K562 (cell line): ENCODE results near the gene FETUB. TPM values are rescaled to one million over a fixed set of nuclear protein-coding genes. Genes with fewer than 3 reads are reported as not detected.

Experiments
- ATAC-seq: fragments of 200-7000 bp; cut with Tn5 transposase; 3 replicates; pipeline ENCODE4 v1.9.1; 2020; ENCODE audit warnings: moderate library complexity
- Bru-seq: library from RNA; stranded (reverse); fragments of 400-500 nt; gene quantifications from one replicate; lab custom pipeline; 2021; lab: Mats Ljungman, UMichigan
- BruChase-seq, 2 experiments: library from RNA; stranded (reverse); fragments of 400-500 nt; gene quantifications; one replicate each; lab custom pipeline; 2021; lab: Mats Ljungman, UMichigan
- BruUV-seq: library from RNA; stranded (reverse); fragments of 400-500 nt; replicated peaks from 2 replicates; lab custom pipeline; 2021; lab: Mats Ljungman, UMichigan
- CTCF ChIA-PET: fragments of 300-600 bp; formaldehyde crosslinking; extraction: SDS; loops from one replicate; lab custom pipeline; 2021; ENCODE audit warnings: low intra/inter-chr PET ratio; lab: Yijun Ruan, JAX
- POLR2A ChIA-PET: fragments of 300-600, 350-650 bp; sonication (Branson Sonifier 250); formaldehyde crosslinking; extraction: SDS; loops from one replicate; lab custom pipeline; 2021; ENCODE audit warnings: antibody characterized with exemption, inconsistent platforms; lab: Yijun Ruan, JAX
- DNase-seq, 4 experiments: peaks; one replicate each; pipeline versions ENCODE4 v3.0.0 to v3.0.0-alpha.2; 2011 to 2018; ENCODE audit warnings: low spot score in 3 of 4, mixed read lengths in 3 of 4; ENCODE audit errors: extremely low read depth in 1 of 4
- FAIRE-seq: peaks from 2 replicates; lab custom pipeline; 2011; peaks lifted over from hg19 to GRCh38; lab: Jason Lieb, UNC
- H2AFZ ChIP-seq: 2 replicates; pipeline ENCODE4 v1.6.0; 2011; ENCODE audit warnings: low read depth, low read length, control low read depth, inconsistent platforms
- H3K27ac ChIP-seq: fragments of 200-600 bp; 3 replicates; pipeline ENCODE4 v1.8.0; 2011; ENCODE audit warnings: low read depth, mild to moderate bottlenecking, control low read depth, inconsistent platforms, low read length, moderate library complexity, mixed read lengths; ENCODE audit errors: extremely low read depth
- H3K27me3 ChIP-seq, 2 experiments: fragments of 300-600 bp in 1 of 2; 2 replicates in 1 of 2; 3 replicates in 1 of 2; pipeline versions ENCODE4 v1.6.0 to v1.8.0; 2011; ENCODE audit warnings: inconsistent platforms in 2 of 2, low read length in 2 of 2, mild to moderate bottlenecking in 1 of 2, mixed read lengths in 1 of 2, moderate library complexity in 1 of 2; ENCODE audit not compliant: control insufficient read depth in 2 of 2, insufficient read depth in 2 of 2
- H3K36me3 ChIP-seq: fragments of 300-600 bp; 3 replicates; pipeline ENCODE4 v1.8.0; 2011; ENCODE audit warnings: mild to moderate bottlenecking, low read length, inconsistent platforms; ENCODE audit not compliant: control insufficient read depth, insufficient read depth
- H3K4me1 ChIP-seq, 2 experiments: fragments of 200-600 bp in 1 of 2; replicated peaks in 1 of 2; 2 replicates in 1 of 2; 3 replicates in 1 of 2; pipeline versions ENCODE4 v1.5.1 to v1.8.0; 2011; ENCODE audit warnings: inconsistent platforms in 2 of 2, low read length in 2 of 2, mild to moderate bottlenecking in 1 of 2, mixed read lengths in 1 of 2, moderate library complexity in 1 of 2; ENCODE audit not compliant: control insufficient read depth in 2 of 2, insufficient read depth in 2 of 2
- H3K4me2 ChIP-seq: 2 replicates; pipeline ENCODE4 v1.6.1; 2011; ENCODE audit warnings: low read length, control low read depth, inconsistent platforms, mixed read lengths; ENCODE audit not compliant: insufficient read depth
- H3K4me3 ChIP-seq: fragments of 200-600 bp; sonication (generic), shearing (Covaris generic); 2 replicates; pipeline ENCODE4 v1.5.1; 2016; ENCODE audit warnings: control low read depth, inconsistent platforms
- H3K79me2 ChIP-seq: fragments of 200-600 bp; 3 replicates; pipeline ENCODE4 v1.8.0; 2011; ENCODE audit warnings: low read length, inconsistent platforms; ENCODE audit not compliant: control insufficient read depth, insufficient read depth
- H3K9ac ChIP-seq, 2 experiments: 2 replicates each; pipeline versions ENCODE4 v1.6.0 to v1.6.1; 2011; ENCODE audit warnings: low read depth in 2 of 2, low read length in 2 of 2, control low read depth in 1 of 2, inconsistent platforms in 1 of 2, mild to moderate bottlenecking in 1 of 2, mixed read lengths in 1 of 2; ENCODE audit not compliant: insufficient read depth in 1 of 2
- H3K9me1 ChIP-seq: one replicate; pipeline ENCODE4 v1.6.0; 2011; ENCODE audit warnings: inconsistent platforms, mild to moderate bottlenecking, low read length, moderate library complexity; ENCODE audit not compliant: control insufficient read depth, insufficient read depth
- H3K9me3 ChIP-seq: replicated peaks from 2 replicates; pipeline ENCODE4 v1.5.1; 2011; ENCODE audit warnings: low read depth, low read length, inconsistent platforms; ENCODE audit not compliant: control insufficient read depth, insufficient read depth
- H4K20me1 ChIP-seq: replicated peaks from 2 replicates; pipeline ENCODE4 v1.6.1; 2011; ENCODE audit warnings: low read length, inconsistent platforms, mixed read lengths; ENCODE audit not compliant: control insufficient read depth, insufficient read depth
- ATF7 ChIP-seq: fragments of 450-650 bp; IDR thresholded peaks from 2 replicates; pipeline ENCODE4 v1.7.1; 2014; ENCODE audit warnings: mild to moderate bottlenecking, moderate library complexity
- BDP1 ChIP-seq: IDR thresholded peaks from 3 replicates; pipeline ENCODE4 v1.6.1; 2011; ENCODE audit not compliant: insufficient read length, insufficient read depth
- DMBX1 ChIP-seq: fragments of 250-450 bp; sonication (Bioruptor Pico); IDR thresholded peaks from 2 replicates; pipeline ENCODE4 v1.8.0; 2022; ENCODE audit warnings: inconsistent platforms, mild to moderate bottlenecking, moderate library complexity, borderline replicate concordance
- ETV1 ChIP-seq: fragments of 450-650 bp; conservative IDR thresholded peaks from 2 replicates; pipeline ENCODE4 v1.6.1; 2016; ENCODE audit warnings: missing genetic modification characterization, control low read depth, low read depth, missing compliant biosample characterization
- HMG20A ChIP-seq: fragments of 450-650 bp; formaldehyde crosslinking; conservative IDR thresholded peaks from 2 replicates; pipeline ENCODE4 v1.4.0; 2020; ENCODE audit warnings: mild to moderate bottlenecking, mixed read lengths
- NFE2L1 ChIP-seq: fragments of 450-650 bp; IDR thresholded peaks from 2 replicates; pipeline ENCODE4 v1.6.1; 2016; ENCODE audit warnings: missing genetic modification characterization, low read depth, mild to moderate bottlenecking, missing compliant biosample characterization, moderate library complexity, borderline replicate concordance
- SIRT6 ChIP-seq: IDR thresholded peaks from one replicate; pipeline ENCODE4 v1.6.1; 2012; ENCODE audit warnings: low read depth, mild to moderate bottlenecking, control low read depth, inconsistent platforms, low read length, moderate library complexity
- SIX5 ChIP-seq, 2 experiments: IDR thresholded peaks; 2 replicates each; pipeline ENCODE4 v1.6.1; 2011; ENCODE audit warnings: low read length in 2 of 2, borderline replicate concordance in 1 of 2, low read depth in 1 of 2, mild to moderate bottlenecking in 1 of 2, moderate library complexity in 1 of 2; ENCODE audit not compliant: insufficient read depth in 1 of 2
- ZNF124 ChIP-seq: sonication (generic); formaldehyde crosslinking; IDR thresholded peaks from 2 replicates; pipeline ENCODE4 v1.8.1; 2022; ENCODE audit warnings: missing genetic modification reagents
- whole genome bisulfite sequencing: fragments of 100-300 bp; shearing (Covaris generic); methylation state at CpG from one replicate; pipeline ENCODE4 v1.1.6; 2016; ENCODE audit warnings: low coverage, mixed read lengths; ENCODE audit not compliant: insufficient coverage; ENCODE audit errors: missing lambda C conversion rate; 5-methylcytosine and 5-hydroxymethylcytosine counted together
- in situ Hi-C: fragments of 300-500 bp; cut with MboI; formaldehyde crosslinking; loops from 4 replicates; pipeline ENCODE4 v1.15.0; 2018; ENCODE audit warnings: inconsistent platforms, mixed read lengths
- intact Hi-C: fragments of 100-400 bp; cut with micrococcal nuclease; formaldehyde crosslinking; loops from 2 replicates; pipeline ENCODE4 v1.14.2; 2022
- long read RNA-seq, 3 experiments: library from polyadenylated mRNA in 2 of 3; library from RNA in 1 of 3; unstranded in 2 of 3; stranded (forward) in 1 of 3; transcript quantifications; one replicate each; pipeline ENCODE4 v2.0.0, GENCODE V29; 2019 to 2022
- polyA minus RNA-seq, 3 experiments: library from RNA; depleted of rRNA, polyadenylated mRNA; stranded (reverse); fragments of >200 nt; gene quantifications; 2 replicates each; pipeline ENCODE4 v1.2.3, GENCODE V29; 2011
- polyA plus RNA-seq, 8 experiments: library from polyadenylated mRNA; depleted of rRNA in 4 of 8; stranded (reverse) in 5 of 8; unstranded in 3 of 8; fragments of >200 nt; fragmentation: Nextera tagmentation in 2 of 8; fragmentation: Illumina TruSeq in 1 of 8; extraction: Ambion mirVana in 2 of 8; extraction: Trizol in 1 of 8; gene quantifications; 2 replicates each; pipeline versions ENCODE4 v1.2.1 to v1.2.3, GENCODE V29; 2011 to 2014; ENCODE audit warnings: inconsistent platforms in 1 of 8, missing spikeins in 1 of 8
- total RNA-seq, 7 experiments: library from RNA; depleted of rRNA in 6 of 7; stranded (reverse); fragments of >200 nt in 6 of 7; fragmentation: Illumina TruSeq in 2 of 7; extraction: Trizol in 2 of 7; gene quantifications; 2 replicates each; pipeline versions ENCODE4 v1.2.1 to v1.2.3, GENCODE V29; 2011 to 2021; ENCODE audit warnings: low replicate concordance in 1 of 7
- TF ChIP-seq, protein P1 (sequence below): fragments of 250-450 bp; sonication (Bioruptor Pico); IDR thresholded peaks from 2 replicates; pipeline ENCODE4 v1.4.0; 2020; ENCODE audit warnings: mild to moderate bottlenecking
- TF ChIP-seq, protein P2 (sequence below): fragments of 250-450 bp; sonication (Bioruptor Pico); IDR thresholded peaks from 2 replicates; pipeline ENCODE4 v1.8.0; 2021; ENCODE audit warnings: moderate library complexity, mild to moderate bottlenecking, inconsistent platforms

Gene FETUB
- not detected in 2 replicates for total RNA-seq (2011; cell fraction: chromatin; rRNA removed; ENCODE audit: low replicate concordance)
- not detected in 2 replicates for total RNA-seq (2011; cell fraction: nucleolus; rRNA removed)
- not detected in 2 replicates for total RNA-seq (2011; cell fraction: nucleoplasm; rRNA removed)
- total RNA-seq (2014; rRNA removed) = not detected in 2 replicates
- not detected in 2 replicates for total RNA-seq (2014; rRNA removed; fragmentation: Illumina TruSeq; extraction: Trizol)
- total RNA-seq (2015; rRNA removed; fragmentation: Illumina TruSeq; extraction: Trizol) = not detected in 2 replicates
- total RNA-seq (2021) = not detected in 2 replicates
- not detected in 2 replicates for polyA plus RNA-seq (2011; rRNA removed)
- not detected in 2 replicates for polyA plus RNA-seq (2011; cell fraction: cytosol; rRNA removed)
- polyA plus RNA-seq (2011; cell fraction: nucleus; rRNA removed) = not detected in 2 replicates
- polyA plus RNA-seq (2012) = not detected in 2 replicates
- polyA plus RNA-seq (2014; fragmentation: Illumina TruSeq; extraction: Trizol) = not detected in 2 replicates
- polyA plus RNA-seq (2014; fragmentation: Nextera tagmentation; extraction: Ambion mirVana) = not detected
- not detected in 2 replicates for polyA plus RNA-seq (2014; rRNA removed)
- polyA minus RNA-seq (2011; rRNA and poly(A)+ RNA removed) = not detected in 2 replicates
- not detected in 2 replicates for polyA minus RNA-seq (2011; cell fraction: cytosol; rRNA and poly(A)+ RNA removed)
- polyA minus RNA-seq (2011; cell fraction: nucleus; rRNA and poly(A)+ RNA removed) = not detected in 2 replicates
- not detected for Bru-seq, nascent RNA
- BruChase-seq, experiment 1, labeled RNA remaining after a 2-hour chase = not detected
- BruChase-seq, experiment 2, labeled RNA remaining after a 6-hour chase = percentile 10 among the genes with signal in this experiment
- long read RNA-seq, experiment 1 = 0 reads
- long read RNA-seq, experiment 2 = 0 reads
- long read RNA-seq, experiment 3 = 0 reads

GRCh38 chr3:186639778-186640472, at the start of gene FETUB:
Gene FETUB, plus strand, starts transcription at chr3:186640399. Its CDS starts 62 bp downstream, at chr3:186640461.
- no peaks in the 10 kb centered on the region for H4K20me1 ChIP-seq
- no peak within 1 kb of the TSS for H3K27ac ChIP-seq
- H3K36me3 ChIP-seq = no peaks in the 10 kb centered on the region
- H2AFZ ChIP-seq = no peak within 1 kb of the TSS
- WGBS = 0% methylated on average over 1 of the region's 1 CpG
- no peak within 1 kb of the TSS for H3K4me2 ChIP-seq
- no peaks in the 10 kb centered on the region for H3K79me2 ChIP-seq
- in situ Hi-C loops = no loop called here
- H3K9me3 ChIP-seq = no peaks in the 10 kb centered on the region
- no peak within 1 kb of the TSS for H3K9ac ChIP-seq
- FAIRE-seq (no peak), ATAC-seq (no peak), DNase-seq (no peak)
- ChIA-PET POLR2A (no interaction called here), CTCF (no interaction called here)
- H3K9me1 ChIP-seq = no peaks in the 10 kb centered on the region
- intact Hi-C loops = no loop called here
- TF ChIP-seq DMBX1 (CRISPR knock-in tag) (no peak), SIX5 (IDR thresholded peaks at IDR 0.05; ENCODE audit: borderline replicate concordance in 1 of 2, insufficient read depth in 1 of 2, low read depth in 1 of 2, low read length in 2 of 2) (no peak), SIRT6 (no peak), ZNF124 (no peak), ATF7 (no peak), HMG20A (CRISPR knock-in tag) (no peak), NFE2L1 (tag) (no peak), ETV1 (tag) (no peak), BDP1 (no peak)
- TF ChIP-seq, protein P1, sequence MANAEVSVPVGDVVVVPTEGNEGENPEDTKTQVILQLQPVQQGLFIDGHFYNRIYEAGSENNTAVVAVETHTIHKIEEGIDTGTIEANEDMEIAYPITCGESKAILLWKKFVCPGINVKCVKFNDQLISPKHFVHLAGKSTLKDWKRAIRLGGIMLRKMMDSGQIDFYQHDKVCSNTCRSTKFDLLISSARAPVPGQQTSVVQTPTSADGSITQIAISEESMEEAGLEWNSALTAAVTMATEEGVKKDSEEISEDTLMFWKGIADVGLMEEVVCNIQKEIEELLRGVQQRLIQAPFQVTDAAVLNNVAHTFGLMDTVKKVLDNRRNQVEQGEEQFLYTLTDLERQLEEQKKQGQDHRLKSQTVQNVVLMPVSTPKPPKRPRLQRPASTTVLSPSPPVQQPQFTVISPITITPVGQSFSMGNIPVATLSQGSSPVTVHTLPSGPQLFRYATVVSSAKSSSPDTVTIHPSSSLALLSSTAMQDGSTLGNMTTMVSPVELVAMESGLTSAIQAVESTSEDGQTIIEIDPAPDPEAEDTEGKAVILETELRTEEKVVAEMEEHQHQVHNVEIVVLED = no peak
- TF ChIP-seq, protein P2, sequence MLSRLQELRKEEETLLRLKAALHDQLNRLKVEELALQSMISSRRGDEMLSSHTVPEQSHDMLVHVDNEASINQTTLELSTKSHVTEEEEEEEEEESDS = no peak
- H3K4me1 ChIP-seq = peaks cover 0 to 7% of the 10 kb centered on the region in 2 experiments; a peak in 2 of 5 replicates
- no peak within 1 kb of the TSS for H3K4me3 ChIP-seq
- H3K27me3 ChIP-seq = peaks cover 6 to 37% of the 10 kb centered on the region in 2 experiments; a peak in 3 of 5 replicates
- no TSS peak for BruUV-seq
